Ovary (tissue), 3 donors: ENCODE results near the gene ULBP1.

Source experiments
- CTCF ChIP-seq, 3 donors: fragments of 450-650 bp in 2 of 3; fragments of 200-600 bp in 1 of 3; IDR thresholded peaks; one replicate each; pipeline versions ENCODE4 v1.5.1 to v1.8.0; 2016 to 2022; ENCODE audit warnings: antibody characterized with exemption in 3 of 3, mild to moderate bottlenecking in 1 of 3
- EP300 ChIP-seq: sonication (generic); formaldehyde crosslinking; IDR thresholded peaks from one replicate; pipeline ENCODE4 v1.6.1; 2017; ENCODE audit warnings: antibody characterized with exemption
- POLR2A ChIP-seq: fragments of 450-650 bp; IDR thresholded peaks from one replicate; pipeline ENCODE4 v1.6.1; 2017; ENCODE audit warnings: antibody characterized with exemption, mild to moderate bottlenecking, moderate library complexity
- donor health status: DM: no; HTN: no; CAD: no.

- TF ChIP-seq CTCF (IDR thresholded peaks at IDR 0.05): no peak
- TF ChIP-seq EP300: no peak
- TF ChIP-seq POLR2A: no peak
Observed at GRCh38 chr6:150008588-150008987, 44.8 kb downstream of the ULBP1 start.
